C1 segment of cervical spinal cord (tissue), 14 donors: Measurements from ENCODE around the gene PDGFRB.
"Not testable (repeated sequence)": the region's sequence is repeated elsewhere in the genome, so short reads cannot be mapped to it uniquely, and the experiment has no call there.

ENCODE experiments used
- DNase-seq, 14 donors: peaks; one replicate each; lab custom pipeline; 2025; lab: John Stamatoyannopoulos, UW

The PDGFRB gene

DNA sequence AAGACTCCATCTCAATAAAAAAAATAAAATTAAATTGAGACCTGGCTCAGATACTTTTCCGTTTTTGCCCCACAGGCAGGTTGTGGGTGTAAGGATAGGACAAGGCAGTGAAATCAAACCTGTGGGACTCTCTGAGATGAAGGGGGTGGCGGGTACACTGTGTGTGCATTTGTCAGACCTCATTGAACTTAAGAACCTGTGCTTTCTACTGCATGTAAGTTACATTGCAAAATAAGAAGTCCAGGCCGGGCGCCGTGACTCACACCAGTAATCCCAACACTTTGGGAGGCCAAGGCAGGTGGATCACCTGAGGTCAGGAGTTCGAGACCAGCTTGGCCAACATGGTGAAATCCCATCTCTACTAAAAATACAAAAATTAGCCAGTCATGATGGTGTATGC, 70.9 kb downstream of the PDGFRB start:
- not testable (repeated sequence) for DNase-seq

DNA sequence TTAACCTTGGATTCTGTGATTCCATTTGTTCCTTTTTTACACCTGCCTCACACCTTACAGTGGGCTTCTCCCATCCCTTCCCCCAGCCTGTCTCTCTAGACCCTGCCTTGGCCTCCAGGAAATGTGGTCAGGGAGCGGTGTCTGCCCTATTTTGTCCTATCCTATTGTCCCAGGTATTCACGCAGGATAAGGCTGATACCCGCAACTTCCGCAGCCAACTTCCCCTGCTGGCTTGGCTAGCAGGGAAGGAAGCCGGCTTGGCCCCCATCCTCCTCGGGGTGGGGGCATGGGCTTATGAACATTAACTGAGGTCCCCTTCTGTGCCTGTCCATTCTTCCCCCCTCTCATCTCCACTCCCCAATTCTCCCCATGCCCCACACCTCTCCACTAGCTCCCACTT, 72.8 kb downstream of the PDGFRB start:
- DNase-seq, result peak in 1 of 14 donors; percentile 52

DNA sequence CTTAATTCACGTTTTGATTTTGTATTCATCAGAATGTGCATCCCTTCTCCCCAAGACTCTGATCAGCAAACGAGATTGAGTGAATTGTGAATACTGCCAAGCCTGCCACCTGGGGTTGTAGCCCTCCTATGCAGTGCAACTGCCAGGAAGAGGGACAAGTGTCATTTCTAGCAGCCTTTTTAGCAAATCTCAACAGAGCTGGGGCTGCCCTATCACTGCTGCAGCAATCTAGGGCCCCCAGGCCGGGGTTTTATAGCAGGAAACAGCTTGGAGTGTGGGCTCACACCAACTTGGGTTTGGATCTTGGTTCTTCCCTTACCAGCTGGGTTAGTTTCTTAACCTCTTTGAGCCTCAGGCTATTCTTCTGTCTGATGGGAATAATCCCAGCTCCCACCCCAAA, 73.3 kb downstream of the PDGFRB start:
- DNase-seq, result no peak

- peak in 9 of 14 donors; percentile 23 to 78 (median 56) for DNase-seq
These were observed 73.9 kb downstream of the PDGFRB start for GRCh38 chr5:150081541-150082283.

DNA sequence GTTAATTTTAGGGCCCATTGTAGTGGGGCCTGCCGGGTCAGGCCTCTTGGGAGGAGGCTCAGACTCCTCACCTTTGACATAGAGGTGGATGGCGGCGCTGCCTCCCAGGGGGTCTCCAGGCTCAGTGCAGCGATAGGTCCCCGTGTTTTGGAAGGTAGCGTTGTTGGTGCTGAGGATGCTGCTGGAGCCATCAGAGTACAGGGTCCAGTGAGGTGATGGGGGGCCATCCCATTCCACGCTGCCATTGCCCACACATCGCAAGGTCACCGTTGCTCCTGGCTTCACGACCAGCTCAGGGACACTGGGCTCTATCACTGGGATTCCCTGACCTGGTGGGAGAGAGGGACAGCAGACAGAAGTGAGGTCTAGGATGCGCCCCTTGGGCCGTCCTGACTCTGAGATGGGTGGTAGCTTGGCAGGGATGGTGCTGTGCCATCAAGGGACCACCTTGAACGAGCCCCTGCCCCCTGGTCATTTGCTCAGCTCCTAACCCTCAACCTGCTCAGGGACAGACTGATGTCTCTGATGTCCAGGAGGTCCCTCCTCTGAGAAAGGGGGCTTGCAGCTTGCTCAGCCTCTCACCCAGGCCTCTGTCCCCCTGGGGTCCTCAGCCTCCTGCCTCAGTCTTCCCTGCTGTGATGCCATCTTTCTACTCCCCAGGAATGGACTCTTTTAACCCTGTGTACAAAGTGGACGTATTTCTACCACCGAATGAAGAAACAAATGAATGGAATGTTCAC, 74.8 kb downstream of the PDGFRB start:
- no peak for DNase-seq

DNA sequence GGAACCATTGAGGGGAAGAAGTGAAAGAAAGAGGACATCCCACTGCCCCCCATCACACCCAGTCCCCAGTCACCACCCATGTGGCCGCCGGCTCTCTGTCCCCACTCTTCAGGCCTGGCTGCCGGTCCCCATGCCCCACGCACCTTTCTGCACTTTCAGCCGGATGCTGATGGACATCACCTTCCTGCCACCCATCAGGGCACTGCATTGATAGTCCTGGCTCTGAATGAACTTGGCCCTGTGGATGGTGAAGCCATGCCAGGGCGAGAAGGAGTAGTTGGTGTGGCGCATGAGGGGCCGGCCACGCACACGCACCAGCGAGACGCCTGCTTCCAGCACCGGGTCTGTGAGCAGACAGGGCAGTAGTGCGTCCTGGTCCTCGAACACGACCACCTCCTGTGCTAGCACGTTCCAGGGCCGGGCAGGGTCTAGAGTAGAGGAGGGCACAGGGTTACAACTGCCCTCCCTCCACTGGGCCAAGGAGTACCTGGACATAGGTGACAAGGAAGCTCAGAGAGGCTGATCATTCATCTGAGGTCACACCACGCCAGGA, 75.7 kb downstream of the PDGFRB start:
- no peak for DNase-seq

DNA sequence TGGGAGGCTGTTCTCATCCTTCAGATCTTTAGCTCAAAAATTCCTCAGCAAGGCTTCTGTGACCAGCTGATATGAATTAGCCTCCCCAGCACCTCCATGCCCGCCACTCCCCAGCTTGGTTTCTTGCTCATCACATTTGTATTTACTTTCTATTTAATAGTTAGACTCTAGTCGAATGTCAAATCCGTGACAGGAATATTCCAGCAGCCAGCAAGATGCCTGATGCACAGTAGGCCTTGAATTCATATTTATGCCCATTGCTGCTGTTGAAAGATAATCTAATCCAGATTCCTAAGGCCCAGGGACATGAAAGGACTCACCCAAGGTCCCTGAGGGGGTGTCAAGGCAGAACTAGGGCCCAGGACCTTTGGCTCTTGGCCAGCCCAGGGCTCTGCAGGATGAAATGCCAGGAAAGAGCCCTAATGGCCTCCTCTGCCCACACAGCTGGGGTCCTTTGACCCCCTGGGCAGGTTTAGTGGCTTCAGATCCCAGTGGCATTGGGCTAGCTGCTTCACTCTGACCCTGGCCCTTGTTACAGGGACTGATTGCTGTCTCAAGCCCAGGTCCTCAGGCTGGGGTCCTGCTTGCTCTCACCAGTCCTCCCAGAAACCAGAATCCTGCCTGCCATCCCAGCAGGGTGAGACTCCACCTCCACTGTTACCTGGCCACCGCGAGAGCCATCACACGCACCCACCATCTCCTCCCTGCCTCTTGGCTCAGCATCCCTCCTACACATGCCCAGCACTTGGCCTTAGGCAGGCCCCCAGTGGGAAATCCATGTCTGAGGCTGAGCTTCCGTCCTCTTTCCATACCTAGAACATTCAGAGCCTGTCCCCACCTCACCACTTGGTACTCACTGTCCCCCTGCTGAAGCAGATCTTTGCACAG, 76.6 kb downstream of the PDGFRB start:
- DNase-seq, result no peak

DNA sequence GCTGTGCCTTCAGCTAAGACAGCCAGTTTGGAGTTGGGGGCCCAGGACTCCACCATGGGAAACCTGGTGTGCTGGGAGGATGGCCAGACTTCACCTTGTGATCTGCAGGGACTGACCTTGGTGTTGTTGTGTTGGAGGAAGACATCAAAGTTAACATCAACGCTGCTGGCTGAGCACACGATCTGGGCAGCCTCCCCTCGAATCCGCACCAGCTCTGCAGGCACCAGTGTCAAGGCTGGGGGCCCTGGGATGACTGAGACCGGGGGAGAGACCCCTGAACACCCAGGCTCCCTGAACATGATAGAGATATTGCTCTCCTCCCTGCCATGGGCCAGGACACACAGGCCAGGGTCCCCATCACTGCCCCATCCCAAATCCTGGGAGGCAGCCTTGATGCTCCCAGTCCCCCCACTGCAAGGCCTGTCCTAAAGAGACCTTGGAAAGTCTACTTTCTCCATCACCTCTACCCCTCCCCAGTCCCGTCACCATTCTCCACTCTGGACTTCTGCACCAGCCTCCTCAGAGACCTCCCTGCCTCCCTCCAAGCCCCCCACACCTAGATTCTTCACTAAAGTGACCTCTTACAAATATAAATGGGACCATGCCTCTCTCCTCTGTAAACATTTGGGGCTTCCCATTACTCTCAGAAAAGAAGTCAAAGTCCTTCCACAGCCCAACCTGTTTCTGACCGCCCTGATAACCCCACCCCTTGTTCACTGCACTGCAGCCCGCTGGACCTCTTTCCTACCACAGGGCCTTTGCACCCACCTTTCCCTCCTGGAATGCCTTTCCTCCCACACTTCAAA, 77.4 kb downstream of the PDGFRB start:
- DNase-seq, result no peak

- no peak for DNase-seq
These were observed 78.6 kb downstream of the PDGFRB start for GRCh38 chr5:150077060-150077459.

DNA sequence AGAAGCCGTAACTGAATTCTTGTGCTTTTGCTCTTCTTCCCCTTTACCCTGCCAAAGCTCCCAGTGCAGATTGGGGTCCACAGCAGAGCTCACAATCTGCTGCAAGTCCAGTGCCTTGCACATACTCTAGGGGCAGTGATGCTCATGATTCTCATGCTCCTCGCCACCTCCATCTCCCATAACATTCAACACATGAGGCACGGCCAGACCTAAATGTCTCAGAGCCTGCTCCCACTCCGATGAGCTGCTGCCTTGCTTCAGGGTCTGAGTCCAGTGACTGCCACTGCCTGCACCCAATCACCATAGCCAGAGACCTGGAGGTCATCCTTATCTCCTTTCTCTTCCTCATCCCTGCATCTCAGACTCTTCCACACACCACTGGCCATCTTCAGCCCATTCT, 79.8 kb downstream of the PDGFRB start:
- DNase-seq, result no peak

DNA sequence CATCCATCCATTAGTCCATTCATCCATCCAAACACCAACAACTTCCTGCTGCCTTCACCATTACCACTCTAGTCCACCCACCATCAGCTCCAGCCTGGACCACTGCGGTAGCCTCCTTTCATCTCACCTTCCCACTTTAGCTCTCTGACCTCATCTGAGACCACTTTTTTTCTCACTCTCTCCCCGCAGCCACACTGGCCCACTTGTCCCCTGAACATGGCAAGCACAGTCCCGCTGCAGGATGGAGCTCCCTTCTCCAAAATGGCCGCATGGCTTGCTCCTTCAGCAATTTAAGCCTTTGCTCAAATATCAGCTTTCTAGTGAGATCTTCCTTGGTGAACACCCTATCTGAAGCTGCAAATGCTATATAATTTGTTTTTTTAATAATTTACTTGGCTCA, 80.4 kb downstream of the PDGFRB start:
- no peak for DNase-seq

- no peak for DNase-seq
These were observed 82.0 kb downstream of the PDGFRB start for GRCh38 chr5:150073677-150074076.

GRCh38 chr5:150073086-150073625, 82.5 kb downstream of the PDGFRB start:
- DNase-seq, result no peak

DNA sequence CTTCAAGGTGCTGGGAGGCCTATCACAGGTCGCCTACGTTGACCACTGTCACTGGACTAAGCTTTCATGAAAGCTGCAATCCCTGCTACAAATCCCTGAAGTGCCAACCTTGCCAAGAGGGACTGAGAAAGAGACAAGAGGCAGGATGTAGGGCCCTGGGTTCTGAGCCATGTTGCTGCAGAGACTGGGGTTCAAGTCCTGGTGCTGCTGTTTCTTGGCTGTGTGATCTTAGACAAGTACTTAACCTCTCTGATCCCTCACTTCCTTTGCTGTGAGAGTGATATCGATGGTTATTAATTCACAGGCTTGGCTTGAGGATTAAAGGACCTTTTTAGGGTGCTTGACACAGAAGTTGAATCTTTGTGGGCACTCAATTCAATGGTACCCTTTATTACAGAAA, 84.8 kb downstream of the PDGFRB start:
- no peak for DNase-seq

DNA sequence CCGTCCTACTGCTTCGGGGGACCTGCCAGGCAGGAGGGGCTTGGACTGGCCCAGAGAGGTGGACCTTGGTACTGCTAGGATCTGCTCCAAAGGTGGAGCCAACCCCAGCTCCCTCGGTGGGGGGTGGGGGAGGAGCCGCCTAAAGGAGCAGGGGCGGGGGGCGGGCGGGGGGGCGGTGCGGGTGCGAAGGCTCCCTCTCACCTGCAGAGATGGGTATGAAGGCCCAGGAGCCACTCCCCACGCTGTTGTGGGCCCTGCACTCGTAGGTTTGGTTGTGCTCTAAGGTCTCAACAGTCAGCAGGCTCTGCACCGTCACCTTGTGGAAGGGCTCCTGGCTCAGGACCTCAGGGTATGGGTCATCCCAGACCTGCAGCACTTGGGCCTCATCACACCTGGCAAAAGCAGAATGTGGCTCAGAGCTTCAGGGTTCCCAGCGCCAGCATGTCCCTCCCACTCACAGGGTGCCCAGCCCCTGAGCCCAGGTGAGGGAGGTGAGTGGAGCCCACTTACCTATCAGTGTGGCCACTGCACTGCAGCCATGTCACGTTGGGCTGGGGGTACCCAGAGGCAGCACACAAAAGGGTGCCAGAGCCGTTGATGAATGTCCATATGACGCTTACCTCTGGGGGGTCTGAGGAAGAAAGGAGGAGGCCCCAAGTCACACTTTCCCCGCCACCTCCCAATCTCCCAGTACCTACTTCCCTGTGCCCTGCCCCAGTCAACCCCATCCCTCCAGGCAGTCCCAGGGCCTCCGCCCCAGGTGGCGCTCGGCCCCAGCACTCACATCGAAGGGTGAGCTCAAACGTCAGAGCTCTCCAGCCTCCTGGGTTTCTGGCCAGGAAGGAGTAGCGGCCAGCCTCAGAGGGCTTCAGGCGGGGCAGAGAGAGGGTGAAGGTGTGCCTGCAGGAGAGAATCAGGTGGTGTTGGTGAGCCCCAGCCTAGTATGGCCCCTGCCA, 85.7 kb downstream of the PDGFRB start:
- no peak for DNase-seq

DNA sequence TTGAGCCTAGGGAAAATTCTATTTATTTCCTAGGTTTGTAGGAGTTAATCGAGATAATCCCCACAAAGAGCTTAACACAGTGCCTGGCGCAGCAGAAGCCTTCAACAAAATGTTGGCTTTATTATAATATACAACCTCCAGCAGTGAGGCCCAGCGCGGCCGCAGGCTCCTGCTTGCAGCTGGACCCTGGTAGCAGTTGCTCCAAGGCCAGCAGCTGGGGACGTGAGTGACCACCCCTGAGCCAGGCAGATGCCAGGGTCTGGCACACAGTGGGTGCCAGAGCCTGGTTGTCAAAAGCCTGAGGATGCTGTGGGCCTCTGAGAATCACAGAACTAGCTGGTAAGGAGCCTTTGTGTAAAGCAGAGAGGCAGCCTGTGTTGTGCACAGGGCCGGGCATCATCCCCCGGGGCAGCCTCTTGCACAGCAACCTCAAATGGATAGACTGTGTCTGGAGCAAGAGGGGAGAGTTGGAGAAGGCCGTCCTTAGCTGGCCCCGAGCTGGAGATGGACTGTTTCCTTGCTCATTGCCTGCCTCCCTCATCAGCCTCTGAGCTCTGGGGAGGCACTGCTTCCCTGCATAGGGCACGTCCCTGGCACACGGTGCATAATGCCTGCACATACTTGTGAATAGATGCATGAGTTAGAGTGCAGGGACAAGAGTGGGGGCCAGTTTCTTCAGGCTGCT, 86.5 kb downstream of the PDGFRB start:
- DNase-seq, result no peak

DNA sequence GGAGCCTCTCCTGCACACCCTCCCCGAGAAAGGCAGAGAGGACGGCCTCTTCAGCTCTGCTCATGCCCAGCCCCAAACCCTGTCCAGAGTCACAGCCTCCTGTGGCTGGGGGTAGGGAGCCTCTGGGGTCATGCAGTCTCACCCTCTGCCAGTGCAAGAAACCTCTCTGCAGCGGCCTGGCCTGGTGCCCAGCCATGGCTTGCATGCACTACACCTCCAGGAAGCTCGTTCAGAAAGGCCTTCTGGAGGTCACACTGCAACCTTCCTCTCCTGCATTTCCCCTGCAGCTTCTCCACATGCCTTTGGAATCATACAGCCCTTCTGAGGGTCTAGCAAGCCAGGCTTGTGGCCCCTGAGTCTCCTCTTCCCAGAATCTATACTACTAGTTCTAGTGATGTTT, 87.2 kb downstream of the PDGFRB start:
- DNase-seq, result no peak

DNA sequence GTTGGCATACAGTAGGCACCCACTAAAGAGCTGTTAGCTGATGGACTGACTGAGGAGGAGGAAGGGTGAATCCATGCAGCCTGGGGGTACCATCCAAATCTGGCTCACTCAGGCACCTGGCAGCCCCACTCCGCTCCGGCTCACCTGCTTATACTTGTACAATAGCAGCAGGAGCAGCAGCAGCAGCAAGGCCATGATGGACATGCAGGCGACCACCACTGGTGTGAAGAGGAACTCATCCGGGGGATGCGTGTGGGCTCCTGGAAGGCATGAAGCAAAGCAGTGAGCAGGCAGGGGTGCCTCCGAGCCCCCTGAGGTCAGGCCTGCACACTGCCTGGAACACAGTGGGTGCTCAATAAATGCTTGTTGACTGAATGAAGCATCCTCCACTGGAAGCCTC, 87.6 kb downstream of the PDGFRB start:
- no peak for DNase-seq

- DNase-seq, result no peak
These were observed 88.2 kb downstream of the PDGFRB start for GRCh38 chr5:150067405-150067960.
